22Rv1 (cell line): ENCODE data around the gene DNAH10.

ENCODE experiments used
- ZFX ChIP-seq: fragments of 450-650 bp; IDR thresholded peaks from 2 replicates; pipeline ENCODE4 v1.6.1; 2017; ENCODE audit warnings: antibody characterized with exemption, borderline replicate concordance
- TF ChIP-seq, protein P1 (sequence below): fragments of 450-650 bp; IDR thresholded peaks from 2 replicates; pipeline ENCODE4 v1.5.1; 2017; ENCODE audit warnings: mild to moderate bottlenecking

DNA sequence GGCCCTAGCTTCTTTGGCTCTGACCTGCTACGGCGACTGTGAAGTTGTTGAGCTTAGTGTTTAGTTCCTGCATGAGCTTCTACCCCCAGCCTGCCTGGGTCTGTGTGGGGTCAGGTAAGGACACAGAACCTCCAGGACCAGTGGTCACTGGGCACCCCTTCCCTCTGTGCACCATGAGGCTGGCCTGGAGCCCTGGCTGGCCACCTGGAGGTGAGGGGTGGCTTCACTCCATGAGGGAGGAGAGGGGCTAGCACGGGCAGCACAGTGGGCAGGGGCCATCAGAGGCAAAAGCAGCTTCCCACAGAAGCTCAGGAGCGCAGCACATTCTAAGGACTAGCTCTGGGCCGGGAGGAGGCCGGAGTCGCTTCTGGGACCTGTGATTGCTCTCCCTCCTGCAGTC, 173.9 kb downstream of the DNAH10 start:
- TF ChIP-seq, protein P1, sequence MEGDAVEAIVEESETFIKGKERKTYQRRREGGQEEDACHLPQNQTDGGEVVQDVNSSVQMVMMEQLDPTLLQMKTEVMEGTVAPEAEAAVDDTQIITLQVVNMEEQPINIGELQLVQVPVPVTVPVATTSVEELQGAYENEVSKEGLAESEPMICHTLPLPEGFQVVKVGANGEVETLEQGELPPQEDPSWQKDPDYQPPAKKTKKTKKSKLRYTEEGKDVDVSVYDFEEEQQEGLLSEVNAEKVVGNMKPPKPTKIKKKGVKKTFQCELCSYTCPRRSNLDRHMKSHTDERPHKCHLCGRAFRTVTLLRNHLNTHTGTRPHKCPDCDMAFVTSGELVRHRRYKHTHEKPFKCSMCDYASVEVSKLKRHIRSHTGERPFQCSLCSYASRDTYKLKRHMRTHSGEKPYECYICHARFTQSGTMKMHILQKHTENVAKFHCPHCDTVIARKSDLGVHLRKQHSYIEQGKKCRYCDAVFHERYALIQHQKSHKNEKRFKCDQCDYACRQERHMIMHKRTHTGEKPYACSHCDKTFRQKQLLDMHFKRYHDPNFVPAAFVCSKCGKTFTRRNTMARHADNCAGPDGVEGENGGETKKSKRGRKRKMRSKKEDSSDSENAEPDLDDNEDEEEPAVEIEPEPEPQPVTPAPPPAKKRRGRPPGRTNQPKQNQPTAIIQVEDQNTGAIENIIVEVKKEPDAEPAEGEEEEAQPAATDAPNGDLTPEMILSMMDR = no peak
- no peak for TF ChIP-seq ZFX
